ENCODE results near the gene EEA1.
"Not testable (repeated sequence)": the region's sequence is repeated elsewhere in the genome, so short reads cannot be mapped to it uniquely, and the experiment has no call there.

Gene EEA1

GRCh38 chr12:92928962-92929915 lies at the start of gene EEA1:
EEA1 (minus strand) TSS chr12:92929295; CDS start chr12:92929066, 229 bp downstream.
- DNase-seq = peak; percentile 88

DNA sequence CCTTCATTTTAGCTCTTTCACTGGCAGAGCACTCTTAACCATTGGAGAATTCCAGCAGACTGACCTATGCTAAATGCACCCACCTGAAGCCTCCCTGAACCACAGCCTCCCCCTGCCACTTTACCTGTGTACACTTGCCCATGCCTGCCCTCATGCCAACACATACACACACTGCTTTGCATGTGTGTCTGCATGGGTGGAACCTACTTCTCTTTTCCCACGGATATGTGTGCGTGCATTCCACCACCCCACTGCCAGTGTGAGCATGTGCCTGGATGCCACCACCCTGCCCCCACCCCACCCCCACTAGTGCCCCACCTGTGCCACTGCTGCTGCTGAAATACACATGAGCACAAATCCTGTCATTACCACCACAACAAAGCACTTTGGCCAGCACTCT lies 49.5 kb upstream of the EEA1 start:
- DNase-seq = no peak

DNA sequence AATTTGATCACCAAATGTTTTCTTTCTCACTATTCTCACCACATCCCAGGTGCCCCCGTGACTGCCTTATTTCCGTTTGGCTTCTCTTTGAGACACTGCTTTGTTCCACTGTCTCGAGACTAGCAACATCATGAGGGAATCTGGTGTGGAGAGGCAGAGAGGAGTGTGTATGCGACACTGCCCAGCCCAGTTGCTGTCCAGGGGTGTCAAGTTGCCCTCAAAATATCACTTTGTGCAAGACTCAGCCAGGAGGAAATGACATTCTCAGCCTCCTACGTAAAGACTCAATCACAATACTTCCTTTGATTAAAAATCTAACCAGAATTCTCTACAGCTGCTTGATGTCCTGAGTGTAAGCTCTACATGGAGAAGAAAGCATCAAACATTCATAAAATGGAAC lies 48.2 kb upstream of the EEA1 start:
- DNase-seq = no peak

- no peak for DNase-seq
These were observed 45.7 kb upstream of the EEA1 start for GRCh38 chr12:92974759-92975158.

DNA sequence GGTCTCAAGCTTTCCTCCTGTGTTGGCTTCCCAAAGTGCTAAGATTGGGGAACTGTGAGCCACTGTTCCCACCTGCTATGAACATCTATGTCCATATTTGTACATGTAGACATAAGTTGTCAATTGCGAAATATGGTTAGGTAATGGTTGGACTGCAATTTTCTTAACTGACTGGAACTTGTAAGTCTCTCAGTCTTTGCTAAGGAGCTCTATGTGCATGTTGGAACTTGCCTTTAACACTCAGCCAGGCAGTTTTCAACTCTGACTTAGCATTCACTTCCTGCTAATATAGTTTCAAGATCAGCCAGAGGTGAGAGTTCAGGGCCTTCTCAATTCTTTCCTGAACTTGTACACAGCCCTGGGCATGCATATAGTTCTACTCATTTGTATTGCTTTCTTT lies 44.5 kb upstream of the EEA1 start:
- DNase-seq = no peak

- no peak for DNase-seq
These were observed 42.9 kb upstream of the EEA1 start for GRCh38 chr12:92971859-92972524.

DNA sequence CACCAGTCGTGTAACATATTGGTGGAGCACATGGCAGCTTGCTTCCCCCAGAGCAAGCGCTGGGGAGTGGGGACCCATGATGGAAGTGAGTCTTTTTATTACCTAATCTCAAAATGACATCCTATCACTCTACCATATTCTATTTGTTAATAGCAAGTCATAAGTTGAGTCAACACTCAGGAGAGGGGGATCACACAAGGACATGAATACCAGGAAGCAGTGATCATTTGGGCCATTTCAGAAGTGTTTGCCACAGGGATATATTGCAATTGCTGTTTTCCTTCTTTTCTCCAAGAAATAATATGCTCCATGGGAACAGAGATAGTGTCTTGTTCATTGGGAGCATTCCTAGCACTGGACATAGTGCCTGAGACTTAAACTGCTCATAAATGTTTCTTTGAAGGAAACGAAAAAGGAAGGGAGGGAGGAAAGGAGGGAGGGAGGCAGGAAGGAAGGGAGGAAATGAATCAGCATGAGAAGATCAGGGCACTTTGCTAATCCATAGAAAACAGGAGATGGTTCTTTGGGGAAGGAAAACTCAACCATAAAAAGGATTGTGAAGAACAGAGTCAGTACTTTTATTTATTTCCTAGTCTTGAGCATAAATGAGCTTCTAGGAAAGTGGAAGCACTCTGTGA lies 39.2 kb upstream of the EEA1 start:
- DNase-seq = no peak

- DNase-seq = not testable (repeated sequence)
These were observed 35.3 kb upstream of the EEA1 start for GRCh38 chr12:92964378-92964777.

DNA sequence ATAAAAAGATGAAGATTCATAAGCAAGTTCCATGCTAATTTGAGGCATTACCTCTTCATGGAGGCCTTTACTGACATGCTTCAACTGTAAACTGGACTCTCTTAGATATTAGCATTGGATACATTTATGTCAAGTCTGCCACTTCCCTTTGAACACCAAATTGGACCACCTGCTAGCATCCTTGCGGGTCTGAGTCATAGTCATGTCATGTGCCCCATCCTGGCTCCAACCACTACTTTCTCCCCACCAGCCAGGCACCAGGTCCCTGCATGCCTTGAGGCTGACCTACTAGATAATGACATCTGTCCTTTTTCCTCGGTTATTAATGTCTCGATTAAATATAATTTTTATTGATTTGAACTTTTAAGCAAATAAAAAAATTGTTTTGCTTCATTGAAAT lies 32.9 kb upstream of the EEA1 start:
- no peak for DNase-seq

DNA sequence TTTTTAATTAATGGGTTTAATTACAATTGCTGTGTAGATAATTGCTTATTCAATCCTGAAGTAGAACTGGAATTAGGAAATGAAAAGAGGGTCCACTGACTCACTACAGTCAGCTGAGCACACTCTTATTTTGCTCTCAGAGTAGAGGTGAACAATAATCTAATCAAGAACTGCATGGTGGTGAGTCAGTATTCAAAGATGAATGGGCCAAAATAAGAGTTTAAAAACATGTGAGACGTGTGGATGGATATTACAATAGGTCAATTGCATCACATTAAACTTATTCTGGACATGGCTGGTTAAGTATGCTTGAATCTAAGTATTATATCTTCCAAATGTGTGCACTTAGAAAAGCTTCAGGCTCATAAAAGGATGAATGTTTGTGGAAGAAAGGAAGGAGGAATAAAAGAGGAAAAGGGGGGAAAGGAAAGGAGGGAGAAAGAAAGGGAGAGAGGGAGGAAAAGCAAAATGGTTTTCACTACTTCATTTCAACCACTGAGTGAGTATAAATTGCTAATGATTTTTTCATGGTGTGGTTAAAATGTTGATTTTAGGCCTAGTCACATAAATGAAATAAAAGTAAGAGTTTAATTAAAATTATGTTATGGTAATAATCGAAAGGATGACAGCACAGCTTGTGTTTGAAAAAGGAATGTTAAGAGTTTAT lies 27.0 kb upstream of the EEA1 start:
- no peak for DNase-seq

GRCh38 chr12:92953747-92954146 lies 24.7 kb upstream of the EEA1 start:
- no peak for DNase-seq

DNA sequence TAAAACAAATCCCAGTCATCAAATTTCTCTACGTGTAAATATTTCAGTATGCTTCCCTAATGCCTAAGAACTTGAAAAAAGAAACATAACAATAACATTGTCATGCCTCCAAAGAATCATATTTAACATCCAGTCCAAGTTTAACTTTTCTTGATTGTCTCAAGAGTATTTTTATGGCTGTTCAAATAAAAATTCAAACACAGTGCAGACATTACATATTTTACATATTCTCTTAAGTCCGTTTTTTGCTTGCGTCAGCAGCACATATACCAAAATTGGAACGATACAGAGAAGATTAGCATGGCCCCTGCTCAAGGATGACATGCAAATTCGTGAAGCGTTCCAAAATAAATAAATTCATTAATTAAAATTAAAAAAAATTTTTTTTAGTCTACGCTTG lies 23.3 kb upstream of the EEA1 start:
- no peak for DNase-seq

GRCh38 chr12:92951006-92951405 lies 21.9 kb upstream of the EEA1 start:
- DNase-seq = no peak

DNA sequence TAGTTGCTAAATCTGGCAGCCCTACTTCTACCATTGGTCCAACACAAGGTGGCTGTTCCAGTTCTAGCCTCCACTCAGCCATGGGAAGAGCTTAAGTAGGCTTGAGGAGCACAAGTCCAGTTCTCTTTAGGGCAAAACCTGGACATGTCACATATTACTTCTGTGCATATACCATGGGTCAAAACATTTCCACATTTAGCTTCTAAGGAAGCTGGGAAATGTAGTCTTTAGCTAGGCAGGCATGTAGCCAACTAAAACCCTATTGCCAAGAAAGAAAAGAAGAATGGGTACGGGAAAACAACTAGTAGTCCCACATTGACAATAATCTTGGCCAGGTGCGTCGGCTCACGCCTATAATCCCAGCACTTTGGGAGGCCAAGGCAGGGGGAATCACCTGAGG lies 20.9 kb upstream of the EEA1 start:
- DNase-seq = no peak

DNA sequence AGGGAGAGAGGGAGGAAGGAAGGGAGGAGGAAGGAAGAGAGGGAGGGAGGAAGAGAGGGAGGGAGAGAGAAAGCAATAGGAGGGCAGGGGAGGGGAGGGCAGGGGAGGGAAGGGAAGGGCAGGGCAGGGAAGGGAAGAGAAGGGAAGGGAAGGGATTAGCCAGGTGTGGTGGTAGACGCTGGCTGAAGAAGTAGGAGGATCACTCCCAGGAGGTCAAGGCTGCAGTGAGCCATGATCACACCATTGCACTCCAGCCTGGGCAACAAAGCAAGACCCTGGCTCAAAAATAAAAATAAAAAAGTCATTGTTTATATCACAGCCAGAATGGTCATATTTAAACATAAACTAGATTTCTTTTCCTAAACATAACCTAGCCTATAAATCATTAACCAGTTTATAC lies 20.4 kb upstream of the EEA1 start:
- DNase-seq = no peak

GRCh38 chr12:92947589-92948215 lies 18.6 kb upstream of the EEA1 start:
- no peak for DNase-seq

DNA sequence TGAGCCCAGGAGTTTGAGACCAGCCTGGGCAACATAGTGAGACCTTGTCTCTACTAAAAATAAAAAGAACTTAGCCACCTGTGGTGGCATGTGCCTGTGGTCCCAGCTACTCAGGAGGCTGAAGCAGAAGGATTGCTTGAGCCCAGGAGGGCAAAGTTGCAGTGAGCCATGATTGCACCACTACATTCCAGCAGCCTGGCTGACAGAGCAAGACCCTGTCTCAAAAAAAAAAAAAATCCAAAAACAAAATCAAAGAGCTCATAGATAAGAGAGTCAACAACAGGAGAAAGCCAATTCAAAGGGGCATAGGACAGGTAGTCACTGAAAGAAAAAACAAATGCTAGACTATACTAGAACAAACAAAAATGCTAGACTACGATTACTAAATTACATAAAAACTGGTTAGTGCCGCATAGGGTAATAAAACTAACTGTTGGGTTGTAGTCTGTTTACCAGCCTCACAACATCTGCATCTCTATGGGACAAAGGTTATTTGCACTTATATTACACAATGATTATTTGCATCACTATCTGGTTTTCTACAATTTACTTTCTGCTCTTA lies 16.6 kb upstream of the EEA1 start:
- DNase-seq = no peak

- no peak for DNase-seq
These were observed 14.6 kb upstream of the EEA1 start for GRCh38 chr12:92943482-92944250.

DNA sequence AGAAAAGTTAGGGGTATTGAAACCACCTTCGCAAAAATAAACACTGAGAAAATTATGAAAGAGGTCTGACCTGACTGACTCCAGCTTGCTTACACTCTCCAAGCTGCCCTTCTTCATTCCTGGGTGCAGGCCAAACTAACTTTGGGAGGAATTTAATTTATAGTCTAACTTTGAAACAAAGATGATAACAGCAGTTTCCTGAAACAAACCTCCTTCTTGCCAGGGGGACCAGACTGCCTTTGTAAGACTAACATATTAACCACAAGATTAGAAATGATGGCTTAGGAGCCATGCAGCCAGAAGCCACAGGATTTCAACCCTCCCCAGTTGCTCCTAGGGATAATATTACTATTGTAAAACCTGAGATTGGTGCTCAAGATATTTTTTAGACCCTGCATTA lies 13.8 kb upstream of the EEA1 start:
- DNase-seq = no peak

- DNase-seq = no peak
These were observed 10.0 kb upstream of the EEA1 start for GRCh38 chr12:92939116-92939515.

DNA sequence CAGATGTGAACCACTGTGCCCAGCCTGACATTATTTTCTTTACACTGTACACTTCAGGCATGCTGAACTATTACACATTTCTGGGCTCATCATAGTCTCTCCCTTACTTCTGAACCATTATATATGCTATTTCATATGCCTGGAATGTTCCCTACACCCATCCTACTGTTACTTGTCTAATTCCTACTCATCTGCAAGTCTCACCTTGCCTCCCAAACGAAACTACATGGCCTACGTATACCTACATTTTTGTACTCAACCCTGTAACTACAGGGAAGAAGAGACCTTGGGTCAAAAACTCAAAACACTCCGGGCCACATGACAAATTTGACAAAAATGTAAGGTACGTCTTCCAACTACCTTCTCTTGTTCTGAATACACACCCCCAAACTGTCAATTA lies 9.5 kb upstream of the EEA1 start:
- no peak for DNase-seq

GRCh38 chr12:92938018-92938417 lies 8.9 kb upstream of the EEA1 start:
- DNase-seq = no peak

All from NCI-H1092 treated with DMSO at 0.1 percent for 48 hours (cell line).